HUES6 (cell line): ENCODE results near the gene IQSEC3.

Source experiments
- H3K27ac ChIP-seq: 2 replicates; pipeline ENCODE4 v1.7.0; 2013; ENCODE audit warnings: low read depth, mild to moderate bottlenecking, low read length, inconsistent platforms
- H3K27me3 ChIP-seq: 2 replicates; pipeline ENCODE4 v1.6.1; 2013; ENCODE audit warnings: low read length; ENCODE audit not compliant: control insufficient read depth, insufficient read depth
- H3K36me3 ChIP-seq: 2 replicates; pipeline ENCODE4 v1.6.1; 2013; ENCODE audit warnings: low read length; ENCODE audit not compliant: control insufficient read depth, insufficient read depth
- H3K4me1 ChIP-seq: 2 replicates; pipeline ENCODE4 v1.6.1; 2013; ENCODE audit warnings: low read length; ENCODE audit not compliant: control insufficient read depth, insufficient read depth
- H3K4me3 ChIP-seq: 2 replicates; pipeline ENCODE4 v1.5.1; 2013; ENCODE audit warnings: low read depth, low read length
- H3K9ac ChIP-seq: one replicate; pipeline ENCODE4 v1.6.1; 2013; ENCODE audit warnings: mild to moderate bottlenecking, low read length
- H3K9me3 ChIP-seq: 2 replicates; pipeline ENCODE4 v1.6.1; 2013; ENCODE audit warnings: low read depth, low read length; ENCODE audit not compliant: control insufficient read depth, insufficient read depth

The IQSEC3 gene

GRCh38 chr12:103169-103981 lies 36.8 kb downstream of the IQSEC3 start:
- H3K36me3 ChIP-seq: no peaks in the 10 kb centered on the region
- H3K4me1 ChIP-seq: peaks cover 43% of the 10 kb centered on the region
- no peaks in the 10 kb centered on the region for H3K9me3 ChIP-seq
- H3K4me3 ChIP-seq: peak overlapping the region; percentile 46
- peaks cover 24% of the 10 kb centered on the region for H3K27me3 ChIP-seq
- H3K9ac ChIP-seq: no peak overlapping the region
- H3K27ac ChIP-seq: no peak overlapping the region

- Histone ChIP-seq H3K4me1 (peaks cover 38% of the 10 kb centered on the region), H3K4me3 (no peak overlapping the region), H3K36me3 (no peaks in the 10 kb centered on the region), H3K9ac (no peak overlapping the region), H3K27me3 (peaks cover 15% of the 10 kb centered on the region), H3K9me3 (no peaks in the 10 kb centered on the region), H3K27ac (no peak overlapping the region)
Measured at GRCh38 chr12:104551-105081, 38.0 kb downstream of the IQSEC3 start.

- H3K36me3 ChIP-seq: no peaks in the 10 kb centered on the region
- no peaks in the 10 kb centered on the region for H3K9me3 ChIP-seq
- H3K4me1 ChIP-seq: peaks cover 43% of the 10 kb centered on the region
- H3K27ac ChIP-seq: no peak overlapping the region
- H3K4me3 ChIP-seq: no peak overlapping the region
- H3K9ac ChIP-seq: no peak overlapping the region
- peaks cover 5% of the 10 kb centered on the region; the same call in 1 of the 2 replicates for H3K27me3 ChIP-seq
Measured at GRCh38 chr12:105696-106095, 39.1 kb downstream of the IQSEC3 start.

- Histone ChIP-seq H3K4me3 (no peak overlapping the region), H3K4me1 (peaks cover 47% of the 10 kb centered on the region), H3K27ac (no peak overlapping the region), H3K9ac (no peak overlapping the region), H3K36me3 (no peaks in the 10 kb centered on the region), H3K27me3 (peaks cover 5% of the 10 kb centered on the region; the same call in 1 of the 2 replicates), H3K9me3 (no peaks in the 10 kb centered on the region)
Measured at GRCh38 chr12:106118-106591, 39.6 kb downstream of the IQSEC3 start.

- H3K36me3 ChIP-seq: no peaks in the 10 kb centered on the region
- no peaks in the 10 kb centered on the region for H3K9me3 ChIP-seq
- no peak overlapping the region for H3K9ac ChIP-seq
- H3K27me3 ChIP-seq: no peaks in the 10 kb centered on the region
- H3K27ac ChIP-seq: no peak overlapping the region
- peaks cover 39% of the 10 kb centered on the region for H3K4me1 ChIP-seq
- no peak overlapping the region for H3K4me3 ChIP-seq
Measured at GRCh38 chr12:108594-108993, 42.0 kb downstream of the IQSEC3 start.

- Histone ChIP-seq H3K9ac (no peak overlapping the region), H3K9me3 (no peaks in the 10 kb centered on the region), H3K27me3 (no peaks in the 10 kb centered on the region), H3K36me3 (no peaks in the 10 kb centered on the region), H3K27ac (peak overlapping the region; percentile 0; the same call in 1 of the 2 replicates), H3K4me3 (no peak overlapping the region), H3K4me1 (peaks cover 34% of the 10 kb centered on the region)
Measured at GRCh38 chr12:109446-109845, 42.9 kb downstream of the IQSEC3 start.

- H3K27ac ChIP-seq: peak overlapping the region; percentile 0
- H3K9me3 ChIP-seq: no peaks in the 10 kb centered on the region
- H3K4me1 ChIP-seq: peaks cover 31% of the 10 kb centered on the region
- H3K9ac ChIP-seq: no peak overlapping the region
- H3K4me3 ChIP-seq: no peak overlapping the region
- H3K36me3 ChIP-seq: no peaks in the 10 kb centered on the region
- no peaks in the 10 kb centered on the region for H3K27me3 ChIP-seq
Measured at GRCh38 chr12:109872-110271, 43.3 kb downstream of the IQSEC3 start.

- no peaks in the 10 kb centered on the region for H3K27me3 ChIP-seq
- no peaks in the 10 kb centered on the region for H3K36me3 ChIP-seq
- H3K9me3 ChIP-seq: no peaks in the 10 kb centered on the region
- no peak overlapping the region for H3K27ac ChIP-seq
- H3K4me3 ChIP-seq: no peak overlapping the region
- peaks cover 23% of the 10 kb centered on the region for H3K4me1 ChIP-seq
- no peak overlapping the region for H3K9ac ChIP-seq
Measured at GRCh38 chr12:111699-112493, 45.3 kb downstream of the IQSEC3 start.

- Histone ChIP-seq H3K27ac (no peak overlapping the region), H3K9me3 (no peaks in the 10 kb centered on the region), H3K36me3 (no peaks in the 10 kb centered on the region), H3K27me3 (no peaks in the 10 kb centered on the region), H3K4me1 (peaks cover 23% of the 10 kb centered on the region), H3K9ac (no peak overlapping the region), H3K4me3 (no peak overlapping the region)
Measured at GRCh38 chr12:113347-113746, 46.8 kb downstream of the IQSEC3 start.

- Histone ChIP-seq H3K4me3 (no peak overlapping the region), H3K27me3 (no peaks in the 10 kb centered on the region; the same call in 1 of the 2 replicates), H3K4me1 (peaks cover 16% of the 10 kb centered on the region), H3K27ac (no peak overlapping the region), H3K36me3 (no peaks in the 10 kb centered on the region), H3K9me3 (no peaks in the 10 kb centered on the region), H3K9ac (no peak overlapping the region)
Measured at GRCh38 chr12:114626-115211, 48.2 kb downstream of the IQSEC3 start.
